HepG2 (cell line): ENCODE measurements around the gene SFTA2. TPM values are rescaled to one million over a fixed set of nuclear protein-coding genes. Genes with fewer than 3 reads are reported as not detected.
A peak's percentile ranks its signal among the peaks of the same experiment; 100 is the strongest.

ENCODE experiments used
- ATAC-seq: fragments of 200-7000 bp; cut with Tn5 transposase; 3 replicates; pipeline ENCODE4 v1.9.1; 2020; ENCODE audit warnings: mild to moderate bottlenecking, moderate library complexity
- BruUV-seq: library from RNA; stranded (reverse); fragments of 400-500 nt; replicated peaks from 2 replicates; lab custom pipeline; 2021; lab: Mats Ljungman, UMichigan
- CTCF ChIA-PET: fragments of 300-600 bp; formaldehyde crosslinking; extraction: SDS; loops from one replicate; lab custom pipeline; 2021; ENCODE audit warnings: low total read pairs, inconsistent platforms, low intra/inter-chr PET ratio; lab: Yijun Ruan, JAX
- POLR2A ChIA-PET: fragments of 350-600 bp; sonication (Branson Sonifier 250); formaldehyde crosslinking; loops from one replicate; lab custom pipeline; 2020; ENCODE audit warnings: antibody characterized with exemption, inconsistent platforms; lab: Yijun Ruan, JAX
- DNase-seq: peaks from one replicate; pipeline ENCODE4 v3.0.0-alpha.2; 2015; ENCODE audit warnings: low spot score
- FAIRE-seq: peaks from 3 replicates; lab custom pipeline; 2011; peaks lifted over from hg19 to GRCh38; lab: Jason Lieb, UNC
- H2AFZ ChIP-seq: one replicate; pipeline ENCODE4 v1.6.1; 2011; ENCODE audit warnings: low read length, inconsistent platforms
- H3K27ac ChIP-seq: fragments of 300-600 bp; 3 replicates; pipeline ENCODE4 v1.8.0; 2011; ENCODE audit warnings: mixed run types, mild to moderate bottlenecking, mixed read lengths, low read length, inconsistent platforms; ENCODE audit not compliant: insufficient read depth; ENCODE audit errors: extremely low read length
- H3K27me3 ChIP-seq, 2 experiments: fragments of 200-600 bp in 1 of 2; 2 replicates in 1 of 2; 3 replicates in 1 of 2; pipeline versions ENCODE4 v1.6.0 to v1.8.0; 2011; ENCODE audit warnings: low read length in 2 of 2, mild to moderate bottlenecking in 2 of 2, moderate library complexity in 2 of 2, inconsistent platforms in 1 of 2; ENCODE audit not compliant: insufficient read depth in 2 of 2, control insufficient read depth in 1 of 2
- H3K36me3 ChIP-seq, 2 experiments: fragments of 200-600 bp in 1 of 2; replicated peaks in 1 of 2; 2 replicates in 1 of 2; 3 replicates in 1 of 2; pipeline versions ENCODE4 v1.5.1 to v1.8.0; 2011; ENCODE audit warnings: low read length in 2 of 2, inconsistent platforms in 1 of 2; ENCODE audit not compliant: insufficient read depth in 2 of 2, control insufficient read depth in 1 of 2
- H3K4me1 ChIP-seq: 2 replicates; pipeline ENCODE4 v1.5.1; 2012; ENCODE audit warnings: low read length, inconsistent platforms; ENCODE audit not compliant: insufficient read depth
- H3K4me2 ChIP-seq: 2 replicates; pipeline ENCODE4 v1.6.0; 2011; ENCODE audit warnings: low read depth, low read length, inconsistent platforms
- H3K4me3 ChIP-seq, 3 experiments: fragments of 200-600 bp in 1 of 3; sonication (generic), shearing (Covaris generic) in 1 of 3; replicated peaks in 1 of 3; 2 replicates each; pipeline ENCODE4 v1.5.1; 2011 to 2016; ENCODE audit warnings: low read length in 3 of 3, inconsistent platforms in 2 of 3, low read depth in 2 of 3, mild to moderate bottlenecking in 2 of 3, control low read depth in 1 of 3, mixed read lengths in 1 of 3; ENCODE audit not compliant: insufficient read depth in 1 of 3
- H3K79me2 ChIP-seq: one replicate; pipeline ENCODE4 v1.6.1; 2011; ENCODE audit warnings: low read length, inconsistent platforms; ENCODE audit not compliant: insufficient read depth
- H3K9ac ChIP-seq: 2 replicates; pipeline ENCODE4 v1.6.0; 2011; ENCODE audit warnings: mild to moderate bottlenecking, low read depth, low read length, inconsistent platforms; ENCODE audit not compliant: insufficient read depth
- H3K9me3 ChIP-seq: 2 replicates; pipeline ENCODE4 v1.5.1; 2012; ENCODE audit warnings: mild to moderate bottlenecking, low read length
- H4K20me1 ChIP-seq: 2 replicates; pipeline ENCODE4 v1.6.0; 2011; ENCODE audit warnings: inconsistent platforms, mild to moderate bottlenecking, low read length, moderate library complexity; ENCODE audit not compliant: insufficient read depth
- AGO1 ChIP-seq: fragments of 200-400 bp; formaldehyde crosslinking; IDR thresholded peaks from 2 replicates; pipeline ENCODE4 v1.6.1; 2017; ENCODE audit warnings: mild to moderate bottlenecking, low read depth, low read length, moderate library complexity; ENCODE audit not compliant: poor library complexity, severe bottlenecking
- BORCS8-MEF2B ChIP-seq: sonication (generic); formaldehyde crosslinking; IDR thresholded peaks from 2 replicates; pipeline ENCODE4 v1.8.0; 2022; ENCODE audit warnings: mild to moderate bottlenecking, missing genetic modification reagents
- KAT2B ChIP-seq: fragments of 150-350 bp; IDR thresholded peaks from 2 replicates; pipeline ENCODE4 v1.6.1; 2014; ENCODE audit warnings: low read depth, low read length, borderline replicate concordance
- NCOA2 ChIP-seq: sonication (generic); formaldehyde crosslinking; IDR thresholded peaks from 2 replicates; pipeline ENCODE4 v1.8.0; 2022; ENCODE audit warnings: inconsistent platforms
- RBM39 ChIP-seq: fragments of 200-400 bp; formaldehyde crosslinking; IDR thresholded peaks from one replicate; pipeline ENCODE4 v1.6.1; 2018; ENCODE audit warnings: antibody characterized with exemption, mild to moderate bottlenecking, low read depth, low read length; ENCODE audit not compliant: poor library complexity, severe bottlenecking
- ZNF570 ChIP-seq: sonication (generic); formaldehyde crosslinking; IDR thresholded peaks from 2 replicates; pipeline ENCODE4 v1.4.0; 2020; ENCODE audit warnings: mild to moderate bottlenecking, missing genetic modification reagents, borderline replicate concordance
- ZNF839 ChIP-seq: sonication (generic); formaldehyde crosslinking; IDR thresholded peaks from 2 replicates; pipeline ENCODE4 v1.4.0; 2020; ENCODE audit warnings: missing genetic modification reagents, mild to moderate bottlenecking, borderline replicate concordance
- WGBS: methylation state at CpG from one replicate; pipeline ENCODE4 v1.1.6; 2017; ENCODE audit warnings: low lambda C conversion rate; 5-methylcytosine and 5-hydroxymethylcytosine counted together
- in situ Hi-C: cut with HindIII; loops from 2 replicates; pipeline ENCODE4 v1.10.0; 2017; ENCODE audit warnings: low pct_unique_long_range_greater_than_20kb; ENCODE audit not compliant: extremely low pct_ligation_motif_present
- intact Hi-C: fragments of 100-400 bp; cut with micrococcal nuclease; formaldehyde crosslinking; loops from one replicate; pipeline ENCODE4 v1.10.0; 2022; ENCODE audit not compliant: unreplicated experiment
- polyA plus RNA-seq, 8 experiments: library from polyadenylated mRNA; depleted of rRNA in 3 of 8; stranded (reverse) in 7 of 8; unstranded in 1 of 8; fragments of >200 nt; fragmentation: Illumina TruSeq in 4 of 8; extraction: Trizol in 4 of 8; gene quantifications; 2 replicates each; pipeline versions ENCODE4 v1.2.1 to v1.2.3, GENCODE V29; 2011 to 2016; ENCODE audit warnings: low read depth in 4 of 8, missing spikeins in 1 of 8, mixed read lengths in 1 of 8; ENCODE audit not compliant: insufficient read depth in 1 of 8
- total RNA-seq, 5 experiments: library from RNA; depleted of rRNA; stranded (reverse); fragments of >200 nt; fragmentation: Illumina TruSeq; extraction: Trizol; gene quantifications; 2 replicates each; pipeline ENCODE4 v1.2.3, GENCODE V29; 2016; ENCODE audit warnings: low read depth in 1 of 5
- TF ChIP-seq, protein P1 (sequence below): sonication (generic); formaldehyde crosslinking; IDR thresholded peaks from 2 replicates; pipeline ENCODE4 v1.4.0; 2020; ENCODE audit warnings: missing genetic modification reagents
- TF ChIP-seq, protein P2 (sequence below), 2 experiments: sonication (generic) in 1 of 2; formaldehyde crosslinking in 1 of 2; IDR thresholded peaks; 2 replicates each; pipeline versions ENCODE4 v1.4.0 to v1.6.1; 2018 to 2020; ENCODE audit warnings: missing genetic modification reagents in 2 of 2, borderline replicate concordance in 1 of 2, low read depth in 1 of 2, mild to moderate bottlenecking in 1 of 2, missing biosample characterization in 1 of 2
- TF ChIP-seq, protein P3 (sequence below): sonication (generic); formaldehyde crosslinking; IDR thresholded peaks from 2 replicates; pipeline ENCODE4 v1.5.1; 2020; ENCODE audit warnings: mild to moderate bottlenecking, moderate library complexity, missing genetic modification reagents
- TF ChIP-seq, protein P4 (sequence below): sonication (generic); formaldehyde crosslinking; IDR thresholded peaks from 2 replicates; pipeline ENCODE4 v1.8.0; 2022; ENCODE audit warnings: mild to moderate bottlenecking, missing genetic modification reagents, moderate library complexity
- TF ChIP-seq, protein P5 (sequence below): sonication (generic); formaldehyde crosslinking; IDR thresholded peaks from 2 replicates; pipeline ENCODE4 v1.9.0; 2022; ENCODE audit warnings: low read depth, missing genetic modification reagents
- TF ChIP-seq, protein P6 (sequence below): IDR thresholded peaks from 2 replicates; pipeline ENCODE4 v1.6.1; 2018; ENCODE audit warnings: missing genetic modification reagents

The SFTA2 gene
- total and polyA plus RNA-seq, 2 of the 13 experiments (the other 11 are each of a cell fraction or from before 2014, with no cell fraction given), result not detected

DNA sequence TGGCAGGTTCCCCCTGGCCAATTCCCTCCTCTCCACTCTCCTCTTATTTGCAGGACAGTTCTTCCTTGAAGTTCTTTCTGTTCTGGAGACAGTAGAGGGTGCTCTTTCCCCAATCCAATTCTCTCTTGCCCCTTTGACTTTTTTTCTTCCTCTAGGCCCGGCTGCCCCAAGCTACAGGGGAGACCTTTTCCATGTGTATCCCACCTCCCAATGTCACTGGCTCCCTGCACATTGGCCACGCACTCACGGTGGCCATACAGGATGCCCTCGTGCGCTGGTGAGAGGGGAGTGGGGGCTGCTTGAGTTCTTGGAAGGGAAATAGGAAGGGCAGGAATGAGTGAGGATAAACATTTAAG lies 16.4 kb downstream of the SFTA2 start:
- FAIRE-seq (peak; percentile 82), DNase-seq (peak; percentile 76), ATAC-seq (peak; percentile 19)
- Histone ChIP-seq H4K20me1 (no peaks in the 10 kb centered on the region), H3K4me2 (peak overlapping the region; percentile 97), H3K27ac (no peak overlapping the region), H3K4me3 (peak overlapping the region in 2 of 3 experiments; percentile 78 to 80; a peak in 3 of 6 replicates), H3K27me3 (no peaks in the 10 kb centered on the region), H3K36me3 (peaks cover 20 to 57% of the 10 kb centered on the region in 2 experiments), H2AFZ (no peak overlapping the region), H3K4me1 (peaks cover 27% of the 10 kb centered on the region), H3K9me3 (no peaks in the 10 kb centered on the region), H3K79me2 (peaks cover 11% of the 10 kb centered on the region), H3K9ac (peak overlapping the region; percentile 90)
- in situ Hi-C loops, result loop anchor here (5.0 kb wide), 2 partner anchors 132 to 162 kb away; no protein-coding TSS in a partner anchor
- intact Hi-C loops, result loop anchor here (1.0 to 2.0 kb wide), 3 partner anchors 127 to 163 kb away; no protein-coding TSS in a partner anchor
- ChIA-PET POLR2A (interaction anchor here (1.0 to 3.4 kb wide), 3 partner anchors 9 to 30 kb away, joined by 3 to 24 read pairs (median 3); partner anchors contain the start of gene DDR1), CTCF (interaction anchor here (1.2 to 3.1 kb wide), 7 partner anchors 87 to 172 kb away, joined by 3 to 11 read pairs (median 9); no protein-coding TSS in a partner anchor)
- 69% methylated on average over 5 of the region's 5 CpGs for WGBS
- BruUV-seq, result no TSS peak
- TF ChIP-seq, protein P1, sequence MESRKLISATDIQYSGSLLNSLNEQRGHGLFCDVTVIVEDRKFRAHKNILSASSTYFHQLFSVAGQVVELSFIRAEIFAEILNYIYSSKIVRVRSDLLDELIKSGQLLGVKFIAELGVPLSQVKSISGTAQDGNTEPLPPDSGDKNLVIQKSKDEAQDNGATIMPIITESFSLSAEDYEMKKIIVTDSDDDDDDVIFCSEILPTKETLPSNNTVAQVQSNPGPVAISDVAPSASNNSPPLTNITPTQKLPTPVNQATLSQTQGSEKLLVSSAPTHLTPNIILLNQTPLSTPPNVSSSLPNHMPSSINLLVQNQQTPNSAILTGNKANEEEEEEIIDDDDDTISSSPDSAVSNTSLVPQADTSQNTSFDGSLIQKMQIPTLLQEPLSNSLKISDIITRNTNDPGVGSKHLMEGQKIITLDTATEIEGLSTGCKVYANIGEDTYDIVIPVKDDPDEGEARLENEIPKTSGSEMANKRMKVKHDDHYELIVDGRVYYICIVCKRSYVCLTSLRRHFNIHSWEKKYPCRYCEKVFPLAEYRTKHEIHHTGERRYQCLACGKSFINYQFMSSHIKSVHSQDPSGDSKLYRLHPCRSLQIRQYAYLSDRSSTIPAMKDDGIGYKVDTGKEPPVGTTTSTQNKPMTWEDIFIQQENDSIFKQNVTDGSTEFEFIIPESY (CRISPR knock-in tag), result 0 out of 2 replicates have a peak, but pooled peaks have one; percentile 6
- TF ChIP-seq RBM39, result no peak
- TF ChIP-seq, protein P2, sequence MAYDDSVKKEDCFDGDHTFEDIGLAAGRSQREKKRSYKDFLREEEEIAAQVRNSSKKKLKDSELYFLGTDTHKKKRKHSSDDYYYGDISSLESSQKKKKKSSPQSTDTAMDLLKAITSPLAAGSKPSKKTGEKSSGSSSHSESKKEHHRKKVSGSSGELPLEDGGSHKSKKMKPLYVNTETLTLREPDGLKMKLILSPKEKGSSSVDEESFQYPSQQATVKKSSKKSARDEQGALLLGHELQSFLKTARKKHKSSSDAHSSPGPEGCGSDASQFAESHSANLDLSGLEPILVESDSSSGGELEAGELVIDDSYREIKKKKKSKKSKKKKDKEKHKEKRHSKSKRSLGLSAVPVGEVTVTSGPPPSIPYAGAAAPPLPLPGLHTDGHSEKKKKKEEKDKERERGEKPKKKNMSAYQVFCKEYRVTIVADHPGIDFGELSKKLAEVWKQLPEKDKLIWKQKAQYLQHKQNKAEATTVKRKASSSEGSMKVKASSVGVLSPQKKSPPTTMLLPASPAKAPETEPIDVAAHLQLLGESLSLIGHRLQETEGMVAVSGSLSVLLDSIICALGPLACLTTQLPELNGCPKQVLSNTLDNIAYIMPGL (CRISPR knock-in tag; IDR thresholded peaks at IDR 0.05; ENCODE audit: borderline replicate concordance in 1 of 2, low read depth in 1 of 2), result peak in 1 of 2 experiments; percentile 67; a peak in 2 of 4 replicates
- TF ChIP-seq, protein P3, sequence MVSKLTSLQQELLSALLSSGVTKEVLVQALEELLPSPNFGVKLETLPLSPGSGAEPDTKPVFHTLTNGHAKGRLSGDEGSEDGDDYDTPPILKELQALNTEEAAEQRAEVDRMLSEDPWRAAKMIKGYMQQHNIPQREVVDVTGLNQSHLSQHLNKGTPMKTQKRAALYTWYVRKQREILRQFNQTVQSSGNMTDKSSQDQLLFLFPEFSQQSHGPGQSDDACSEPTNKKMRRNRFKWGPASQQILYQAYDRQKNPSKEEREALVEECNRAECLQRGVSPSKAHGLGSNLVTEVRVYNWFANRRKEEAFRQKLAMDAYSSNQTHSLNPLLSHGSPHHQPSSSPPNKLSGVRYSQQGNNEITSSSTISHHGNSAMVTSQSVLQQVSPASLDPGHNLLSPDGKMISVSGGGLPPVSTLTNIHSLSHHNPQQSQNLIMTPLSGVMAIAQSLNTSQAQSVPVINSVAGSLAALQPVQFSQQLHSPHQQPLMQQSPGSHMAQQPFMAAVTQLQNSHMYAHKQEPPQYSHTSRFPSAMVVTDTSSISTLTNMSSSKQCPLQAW (CRISPR knock-in tag), result peak; percentile 57; the same call in 1 of the 2 replicates
- TF ChIP-seq, protein P4, sequence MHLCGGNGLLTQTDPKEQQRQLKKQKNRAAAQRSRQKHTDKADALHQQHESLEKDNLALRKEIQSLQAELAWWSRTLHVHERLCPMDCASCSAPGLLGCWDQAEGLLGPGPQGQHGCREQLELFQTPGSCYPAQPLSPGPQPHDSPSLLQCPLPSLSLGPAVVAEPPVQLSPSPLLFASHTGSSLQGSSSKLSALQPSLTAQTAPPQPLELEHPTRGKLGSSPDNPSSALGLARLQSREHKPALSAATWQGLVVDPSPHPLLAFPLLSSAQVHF (CRISPR knock-in tag), result no peak
- no peak for TF ChIP-seq BORCS8-MEF2B (CRISPR knock-in tag)
- no peak for TF ChIP-seq ZNF839
- TF ChIP-seq NCOA2 (CRISPR knock-in tag), result no peak
- TF ChIP-seq KAT2B, result no peak
- TF ChIP-seq AGO1, result no peak
- TF ChIP-seq ZNF570 (CRISPR knock-in tag), result no peak
- TF ChIP-seq, protein P5, sequence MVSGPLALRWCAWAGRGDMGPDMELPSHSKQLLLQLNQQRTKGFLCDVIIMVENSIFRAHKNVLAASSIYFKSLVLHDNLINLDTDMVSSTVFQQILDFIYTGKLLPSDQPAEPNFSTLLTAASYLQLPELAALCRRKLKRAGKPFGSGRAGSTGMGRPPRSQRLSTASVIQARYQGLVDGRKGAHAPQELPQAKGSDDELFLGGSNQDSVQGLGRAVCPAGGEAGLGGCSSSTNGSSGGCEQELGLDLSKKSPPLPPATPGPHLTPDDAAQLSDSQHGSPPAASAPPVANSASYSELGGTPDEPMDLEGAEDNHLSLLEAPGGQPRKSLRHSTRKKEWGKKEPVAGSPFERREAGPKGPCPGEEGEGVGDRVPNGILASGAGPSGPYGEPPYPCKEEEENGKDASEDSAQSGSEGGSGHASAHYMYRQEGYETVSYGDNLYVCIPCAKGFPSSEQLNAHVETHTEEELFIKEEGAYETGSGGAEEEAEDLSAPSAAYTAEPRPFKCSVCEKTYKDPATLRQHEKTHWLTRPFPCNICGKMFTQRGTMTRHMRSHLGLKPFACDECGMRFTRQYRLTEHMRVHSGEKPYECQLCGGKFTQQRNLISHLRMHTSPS (CRISPR knock-in tag), result no peak
- TF ChIP-seq, protein P6, sequence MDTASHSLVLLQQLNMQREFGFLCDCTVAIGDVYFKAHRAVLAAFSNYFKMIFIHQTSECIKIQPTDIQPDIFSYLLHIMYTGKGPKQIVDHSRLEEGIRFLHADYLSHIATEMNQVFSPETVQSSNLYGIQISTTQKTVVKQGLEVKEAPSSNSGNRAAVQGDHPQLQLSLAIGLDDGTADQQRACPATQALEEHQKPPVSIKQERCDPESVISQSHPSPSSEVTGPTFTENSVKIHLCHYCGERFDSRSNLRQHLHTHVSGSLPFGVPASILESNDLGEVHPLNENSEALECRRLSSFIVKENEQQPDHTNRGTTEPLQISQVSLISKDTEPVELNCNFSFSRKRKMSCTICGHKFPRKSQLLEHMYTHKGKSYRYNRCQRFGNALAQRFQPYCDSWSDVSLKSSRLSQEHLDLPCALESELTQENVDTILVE, result no peak
